GM18951 (cell line): ENCODE measurements around the gene LTA.
A peak's percentile ranks its signal among the peaks of the same experiment; 100 is the strongest.

Source experiments
- POLR2A ChIP-seq: IDR thresholded peaks from 4 replicates; pipeline ENCODE4 v1.6.1; 2011; ENCODE audit warnings: mild to moderate bottlenecking; ENCODE audit not compliant: insufficient read length, insufficient read depth; ENCODE audit errors: extremely low read depth
- in situ Hi-C: fragments of 300-500 bp; cut with MboI; formaldehyde crosslinking; loops from one replicate; pipeline ENCODE4 v1.12.0; 2022; ENCODE audit warnings: low sequenced_read_pairs, mixed read lengths, inconsistent platforms; ENCODE audit not compliant: unreplicated experiment

LTA gene

DNA sequence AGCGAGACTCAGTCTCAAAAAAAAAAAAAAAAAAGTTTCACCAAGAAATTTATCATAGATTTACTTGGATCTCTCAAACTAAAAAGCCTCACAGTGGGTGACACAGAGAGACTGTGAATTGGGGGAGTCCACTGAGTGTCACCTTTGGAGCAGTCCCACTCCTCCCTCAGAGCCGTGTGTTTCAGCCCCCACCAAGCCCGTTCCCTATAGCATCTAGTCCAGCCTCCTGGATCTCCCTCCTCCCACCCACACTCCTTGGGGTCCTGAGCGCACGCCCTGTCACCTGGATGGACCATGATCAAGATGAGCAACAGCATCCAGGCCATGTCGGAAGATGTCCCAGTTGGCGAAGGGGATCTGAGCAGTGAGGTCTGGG lies 20.3 kb downstream of the LTA start:
- TF ChIP-seq POLR2A = no peak
- in situ Hi-C loops = no loop called here

DNA sequence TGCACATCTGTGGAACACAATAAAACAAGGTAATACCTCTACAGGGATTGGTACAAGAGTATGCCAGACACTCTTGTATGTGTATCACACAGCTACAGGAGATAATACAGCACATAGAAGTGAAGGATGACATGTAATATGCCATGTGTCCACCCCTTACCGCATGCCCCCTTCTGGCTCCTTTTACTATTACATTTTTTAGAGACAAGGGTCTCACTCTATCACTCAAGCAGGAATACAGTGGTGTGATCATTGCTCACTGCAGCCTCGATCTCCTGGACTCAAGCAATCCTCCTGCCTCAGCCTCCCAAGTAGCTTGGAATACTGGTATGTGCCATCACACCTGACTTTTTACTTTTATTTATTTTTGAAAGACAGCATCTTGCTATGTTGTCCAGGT lies 24.9 kb downstream of the LTA start:
- no peak for TF ChIP-seq POLR2A
- in situ Hi-C loops = loop anchor here (5.0 kb wide), 1 partner anchor 45 kb away; no protein-coding TSS in a partner anchor

DNA sequence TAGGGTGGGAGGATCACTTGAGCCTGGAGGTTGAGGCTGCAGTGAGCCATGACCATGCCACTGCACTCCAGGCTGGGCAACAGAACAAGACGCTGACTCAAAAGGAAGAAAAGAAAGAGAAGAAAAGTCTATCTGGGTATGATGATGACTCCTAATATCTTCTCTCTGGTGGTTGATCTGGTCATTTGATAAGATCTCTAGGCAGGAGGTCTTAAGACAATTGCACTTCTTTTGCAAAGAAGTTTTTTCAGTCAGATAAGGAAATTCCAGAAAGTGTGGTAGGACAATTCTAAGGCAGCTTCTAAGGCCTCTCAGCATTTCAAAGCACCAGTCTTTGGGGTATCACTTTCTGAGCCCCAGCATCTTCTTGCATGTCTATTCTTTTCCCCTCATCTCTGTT lies 35.2 kb downstream of the LTA start:
- in situ Hi-C loops = no loop called here
- no peak for TF ChIP-seq POLR2A

DNA sequence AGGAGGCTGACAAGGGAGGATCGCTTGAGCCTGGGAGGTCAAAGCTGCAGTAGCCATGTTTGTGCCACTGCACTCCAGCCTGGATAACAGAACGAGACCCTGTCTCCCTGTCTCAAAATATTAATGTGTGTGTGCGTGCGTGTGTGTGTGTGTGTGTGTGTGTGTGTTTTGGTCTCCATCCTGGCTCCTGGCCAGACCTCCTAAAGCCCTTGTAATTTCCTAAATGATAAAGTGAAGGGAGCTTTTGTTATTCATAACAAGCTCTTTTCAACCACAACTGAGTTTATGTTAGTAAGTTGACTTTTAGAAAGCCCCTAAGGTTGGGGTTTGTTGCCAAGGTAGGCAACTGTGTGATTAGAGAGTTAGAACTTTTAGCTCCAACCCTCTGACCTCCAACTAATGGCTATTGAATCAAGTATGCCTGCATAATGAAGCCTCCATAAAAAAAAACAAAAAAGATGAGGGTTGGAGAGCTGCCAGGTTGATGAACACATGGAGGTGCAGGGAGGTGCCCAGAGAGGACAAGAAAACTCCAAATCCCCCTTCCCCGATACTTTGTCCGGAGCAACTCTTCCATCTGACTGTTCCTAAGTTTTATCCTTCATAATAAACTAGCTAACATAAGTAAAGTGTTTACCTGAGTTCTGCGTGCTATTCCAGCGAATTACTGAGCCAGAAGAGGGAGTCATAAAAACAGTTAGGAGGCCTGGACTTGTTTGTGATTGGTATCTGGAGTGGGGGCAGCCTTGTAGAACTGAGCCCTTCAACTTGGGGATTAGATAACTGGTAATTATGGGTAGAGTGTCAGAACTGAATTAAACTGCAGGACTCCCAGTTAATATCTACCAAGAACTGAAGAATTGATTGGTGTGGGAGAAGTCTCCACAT lies 37.7 kb downstream of the LTA start:
- in situ Hi-C loops = no loop called here

DNA sequence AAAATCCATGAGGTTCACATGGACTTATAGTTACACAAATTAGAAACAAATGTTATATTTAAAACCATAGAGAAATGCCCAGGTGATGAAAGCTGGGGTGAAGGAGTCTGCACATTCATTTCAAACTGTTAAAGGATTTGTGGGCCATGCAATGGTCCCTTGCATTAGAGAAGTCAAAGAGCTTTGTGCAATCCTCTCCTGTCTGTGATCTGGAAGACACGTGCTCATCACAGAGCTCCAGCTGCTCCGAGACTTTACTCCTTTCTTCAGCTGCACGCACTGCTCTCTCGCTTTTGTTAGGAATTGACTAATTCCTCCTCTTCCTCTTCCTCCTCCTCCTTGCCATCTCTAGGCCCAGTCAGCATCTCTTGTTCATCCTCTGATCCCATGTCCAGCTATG lies 38.9 kb downstream of the LTA start:
- in situ Hi-C loops = no loop called here

More for the DNA sequence above, 37.7 kb downstream of the LTA start:
- TF ChIP-seq POLR2A = no peak

DNA sequence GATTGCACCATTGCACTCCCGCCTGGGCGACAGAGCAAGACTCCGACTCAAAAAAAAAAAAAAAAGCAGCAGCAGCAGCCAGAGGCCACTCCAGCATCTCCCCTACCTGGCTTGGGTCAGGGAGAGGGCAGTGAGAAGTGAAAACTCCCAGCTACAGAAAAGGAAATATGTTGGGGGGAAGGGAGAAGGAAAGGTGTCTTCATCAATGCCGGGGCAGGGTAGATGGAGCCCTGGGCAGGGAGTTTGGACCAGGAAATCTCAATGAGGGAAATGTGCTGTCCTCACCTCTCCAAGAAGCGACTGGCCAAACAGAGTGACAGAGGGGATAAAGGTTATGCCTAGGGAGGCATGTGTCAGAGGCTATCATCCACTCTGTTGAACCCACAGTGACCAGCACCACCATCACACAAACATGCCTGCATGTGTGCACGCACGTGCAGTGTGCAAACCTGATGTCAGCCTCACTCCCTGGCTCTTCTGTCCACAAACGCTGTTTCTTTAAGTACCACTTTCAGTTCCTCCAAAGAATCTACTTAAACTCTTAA lies 42.1 kb downstream of the LTA start:
- TF ChIP-seq POLR2A = peak; percentile 20
- in situ Hi-C loops = no loop called here

More for the DNA sequence above, 38.9 kb downstream of the LTA start:
- TF ChIP-seq POLR2A = no peak

DNA sequence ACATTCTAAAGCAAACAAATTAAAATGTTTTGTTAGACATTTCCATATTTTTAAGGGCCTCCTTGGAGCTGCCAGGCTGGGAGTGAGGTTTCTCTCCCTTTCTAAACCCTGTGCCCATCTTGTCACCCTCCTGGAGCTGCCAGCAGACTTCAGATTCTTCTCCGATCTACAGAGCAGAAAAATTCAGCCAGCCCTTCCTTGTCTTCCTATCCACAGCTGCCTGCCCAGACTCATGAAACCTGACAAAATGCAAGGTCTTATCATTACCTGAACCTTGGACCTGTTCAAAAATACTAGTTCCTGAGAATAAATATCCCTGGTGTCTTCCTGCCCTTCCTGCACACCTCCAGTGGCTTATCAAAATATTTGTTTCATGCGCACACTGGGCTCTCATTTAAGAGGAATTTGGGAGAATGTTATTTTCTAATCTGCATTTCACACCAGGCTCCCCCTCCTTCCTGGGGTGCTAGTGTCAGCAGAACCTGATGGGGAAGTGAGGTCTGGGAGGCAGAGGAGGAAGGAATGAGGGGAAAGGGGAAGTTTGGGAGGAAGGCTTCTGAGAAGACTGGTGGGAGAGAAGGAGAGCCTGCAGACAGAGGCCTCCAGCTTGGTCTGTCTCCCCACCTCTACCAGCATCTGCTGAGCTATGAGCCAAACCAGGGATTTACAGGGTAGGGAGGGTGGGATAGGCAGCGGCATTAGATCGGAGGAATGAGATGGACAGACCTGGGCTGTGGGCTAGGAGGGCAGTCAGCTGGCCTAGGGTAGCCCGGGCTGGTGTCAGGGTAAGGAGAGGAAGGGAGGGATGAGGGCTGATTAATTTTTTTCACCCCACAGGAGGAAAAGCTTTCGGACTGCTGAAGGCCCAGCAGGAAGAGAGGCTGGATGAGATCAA lies 42.8 kb downstream of the LTA start, which contains the start of gene AIF1:
TSS of gene AIF1 (plus strand) at position 551 of the 895 bp plus-strand sequence. CDS start at position 647, 96 bp downstream.
- in situ Hi-C loops = no loop called here

DNA sequence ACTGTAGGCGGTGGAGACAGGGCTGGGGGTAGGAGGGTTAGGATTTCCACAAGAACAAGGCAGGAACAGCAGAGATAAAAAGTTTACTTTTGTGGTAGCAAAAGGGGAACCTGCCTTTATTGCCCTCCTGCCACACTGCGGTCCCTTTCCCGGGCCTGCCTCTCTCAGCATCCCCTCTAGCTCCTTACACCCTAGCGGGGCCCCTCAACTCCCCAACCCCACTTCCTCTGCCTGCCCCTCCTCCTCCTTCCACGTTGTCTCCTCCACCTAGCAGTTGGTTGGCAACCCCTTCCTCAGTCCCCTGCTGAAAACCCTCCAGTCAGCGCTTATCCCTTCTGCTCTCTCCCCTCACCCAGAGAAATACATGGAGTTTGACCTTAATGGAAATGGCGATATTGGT lies 43.7 kb downstream of the LTA start:
- in situ Hi-C loops = no loop called here
- TF ChIP-seq POLR2A = peak; percentile 18

More for the DNA sequence above, 42.8 kb downstream of the LTA start, which contains the start of gene AIF1:
- no peak for TF ChIP-seq POLR2A

DNA sequence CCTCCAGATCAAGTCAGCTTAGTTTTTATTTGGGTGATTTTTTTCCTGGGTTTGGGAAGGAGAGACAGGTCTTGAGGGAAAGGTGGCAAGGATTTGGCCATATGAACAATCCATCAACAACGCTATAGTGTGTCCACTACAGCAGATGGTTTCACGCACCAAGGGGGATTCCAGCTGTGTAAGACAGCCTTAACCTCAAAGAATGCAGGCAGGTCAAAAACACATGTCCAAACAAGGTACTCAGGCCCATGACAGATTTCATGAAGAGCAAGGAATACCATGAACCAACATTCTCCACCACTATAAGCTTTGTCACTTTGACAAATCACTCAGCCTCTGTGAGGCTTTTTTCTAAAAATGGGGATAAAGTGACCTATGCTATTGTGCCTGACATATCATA lies 44.9 kb downstream of the LTA start:
- in situ Hi-C loops = no loop called here
- TF ChIP-seq POLR2A = no peak

DNA sequence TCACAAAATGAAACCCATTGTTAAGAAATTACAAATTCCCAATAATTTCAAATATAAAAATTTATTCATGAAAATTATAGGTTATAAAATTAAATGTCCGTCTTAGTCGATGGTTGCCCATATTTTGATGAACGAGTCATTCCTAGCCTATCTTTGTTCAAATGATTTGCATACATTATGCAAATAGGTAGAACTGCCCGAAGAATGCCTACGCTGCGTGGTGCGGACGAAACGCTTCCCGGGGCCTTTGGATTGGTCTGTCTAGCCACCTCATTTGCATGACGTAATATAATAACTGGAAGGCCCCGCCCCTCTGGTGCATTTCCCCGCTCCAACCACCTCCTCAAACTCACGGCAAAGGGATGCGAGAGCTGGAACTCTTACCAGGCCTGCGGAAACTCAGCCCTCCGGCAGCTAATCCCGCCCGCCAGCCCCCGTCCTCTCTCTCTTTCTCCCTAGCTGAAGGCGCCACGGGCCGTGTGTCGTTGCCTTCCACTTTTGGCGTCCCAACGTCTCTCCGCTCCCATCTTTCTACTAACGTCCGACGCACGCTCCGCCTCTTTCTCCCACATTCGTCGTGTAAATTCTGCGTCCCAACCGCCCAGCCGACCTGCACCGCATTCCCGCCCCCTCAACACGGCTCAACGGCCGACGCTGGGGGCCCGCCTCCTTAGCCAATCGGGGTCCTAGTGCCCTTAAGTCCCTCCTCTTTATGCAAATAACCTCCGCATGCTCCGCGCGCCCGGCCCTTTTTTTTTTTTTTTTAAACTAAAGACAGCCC lies 47.9 kb downstream of the LTA start:
- in situ Hi-C loops = no loop called here
- TF ChIP-seq POLR2A = peak; percentile 83

DNA sequence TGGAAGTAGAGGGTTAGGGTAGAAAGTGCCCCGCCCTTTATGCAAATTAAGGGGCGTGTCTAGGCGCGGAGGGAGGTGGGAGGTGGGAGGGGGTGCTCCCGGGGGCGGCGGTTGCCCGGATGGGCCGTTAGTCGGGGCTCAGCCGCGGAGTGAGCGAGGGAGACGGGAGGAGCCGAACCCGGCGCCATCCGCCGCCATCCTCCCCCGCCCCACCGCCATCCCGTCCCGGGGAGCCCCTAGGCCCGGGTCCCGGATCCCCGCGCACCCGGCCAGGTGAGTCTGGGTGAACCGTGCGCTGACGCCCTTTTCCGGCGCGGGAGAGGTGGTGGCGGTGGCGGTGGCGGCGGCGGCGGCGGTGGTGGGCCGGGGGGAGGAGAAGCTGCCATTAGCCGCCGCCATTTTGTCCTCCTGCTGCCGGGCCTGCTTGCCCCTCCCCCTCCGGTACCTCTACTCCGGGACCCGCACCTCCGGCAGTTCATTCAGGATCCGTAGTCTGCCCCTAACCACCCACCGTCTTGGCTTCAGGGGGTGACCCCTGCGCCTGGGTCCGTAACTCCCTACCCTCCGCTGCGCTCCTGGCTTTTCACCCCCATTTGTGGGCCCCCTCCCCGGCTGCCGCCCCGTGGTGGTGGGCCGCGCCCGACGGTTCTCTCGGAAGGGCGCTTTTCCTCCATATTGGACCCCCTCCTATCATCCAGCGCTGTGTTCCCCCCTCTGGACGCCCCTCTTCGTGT lies 48.7 kb downstream of the LTA start, which contains the start of gene PRRC2A:
TSS of gene PRRC2A (plus strand) at position 130 of the 734 bp plus-strand sequence. CDS start 2,075 bp downstream, outside the sequence.
- TF ChIP-seq POLR2A = peak; percentile 48

More for the DNA sequence above, 48.7 kb downstream of the LTA start, which contains the start of gene PRRC2A:
- in situ Hi-C loops = no loop called here
